PC-9 (cell line): ENCODE results near the gene TMEM38A.

Experiments
- EZH2 ChIP-seq: fragments of 200-600 bp; sonication (generic); IDR thresholded peaks from 2 replicates; pipeline ENCODE4 v1.8.0; 2017; ENCODE audit warnings: antibody characterized with exemption, low read depth
- TF ChIP-seq, protein P1 (sequence below): fragments of 200-600 bp; sonication (generic); conservative IDR thresholded peaks from 2 replicates; pipeline ENCODE4 v1.6.1; 2017; ENCODE audit warnings: mixed run types, antibody characterized with exemption, mild to moderate bottlenecking, moderate library complexity

DNA sequence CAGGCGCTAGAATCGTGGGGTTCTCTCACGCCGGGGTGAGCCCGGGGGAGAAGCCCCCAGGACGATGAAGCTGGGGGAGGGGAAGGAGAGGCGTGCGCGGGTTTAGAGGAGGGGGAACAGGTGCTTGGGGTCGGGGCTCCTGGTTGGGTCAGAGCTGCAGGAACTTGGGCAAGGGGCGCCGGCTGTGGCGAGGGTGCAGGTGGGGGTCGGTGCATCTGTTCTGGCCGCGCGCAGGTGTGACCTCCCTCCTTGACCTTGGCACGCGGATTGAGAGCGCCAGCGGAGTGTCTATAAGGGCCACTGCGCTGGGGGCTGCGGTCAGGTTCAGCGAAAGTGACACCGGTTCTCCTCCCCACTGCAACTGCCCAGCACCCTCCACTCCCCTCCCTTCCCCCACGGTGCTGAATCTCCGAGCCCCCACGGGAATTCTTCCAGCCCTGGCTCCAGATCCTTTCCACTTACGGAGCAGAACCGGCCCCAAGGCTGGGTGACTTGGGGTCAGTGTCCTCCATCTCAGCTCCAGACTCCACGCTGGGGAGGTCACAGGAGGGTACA is 618 bp downstream of the TMEM38A start:
- TF ChIP-seq, protein P1, sequence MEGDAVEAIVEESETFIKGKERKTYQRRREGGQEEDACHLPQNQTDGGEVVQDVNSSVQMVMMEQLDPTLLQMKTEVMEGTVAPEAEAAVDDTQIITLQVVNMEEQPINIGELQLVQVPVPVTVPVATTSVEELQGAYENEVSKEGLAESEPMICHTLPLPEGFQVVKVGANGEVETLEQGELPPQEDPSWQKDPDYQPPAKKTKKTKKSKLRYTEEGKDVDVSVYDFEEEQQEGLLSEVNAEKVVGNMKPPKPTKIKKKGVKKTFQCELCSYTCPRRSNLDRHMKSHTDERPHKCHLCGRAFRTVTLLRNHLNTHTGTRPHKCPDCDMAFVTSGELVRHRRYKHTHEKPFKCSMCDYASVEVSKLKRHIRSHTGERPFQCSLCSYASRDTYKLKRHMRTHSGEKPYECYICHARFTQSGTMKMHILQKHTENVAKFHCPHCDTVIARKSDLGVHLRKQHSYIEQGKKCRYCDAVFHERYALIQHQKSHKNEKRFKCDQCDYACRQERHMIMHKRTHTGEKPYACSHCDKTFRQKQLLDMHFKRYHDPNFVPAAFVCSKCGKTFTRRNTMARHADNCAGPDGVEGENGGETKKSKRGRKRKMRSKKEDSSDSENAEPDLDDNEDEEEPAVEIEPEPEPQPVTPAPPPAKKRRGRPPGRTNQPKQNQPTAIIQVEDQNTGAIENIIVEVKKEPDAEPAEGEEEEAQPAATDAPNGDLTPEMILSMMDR = no peak
- no peak for TF ChIP-seq EZH2
